Esophagus mucosa (tissue), 1 donor: Measurements from ENCODE around the gene IL34. TPM values are rescaled to one million over a fixed set of nuclear protein-coding genes. Genes with fewer than 3 reads are reported as not detected.
A peak's percentile ranks its signal among the peaks of the same experiment; 100 is the strongest.

Source experiments
- ATAC-seq: fragments of 200-7000 bp; cut with Tn5 transposase; one replicate; pipeline ENCODE4 v1.9.1; 2020
- total RNA-seq: library from RNA; stranded (reverse); gene quantifications from one replicate; pipeline ENCODE4 v1.2.4, GENCODE V29; 2023
- donor health status: DM: yes; HTN: yes; CAD: no.

IL34 gene
- total RNA-seq, 1 donor from 2014 or later = 7.9 TPM

- peak; percentile 62 for ATAC-seq
Measured at GRCh38 chr16:70689035-70689969, 42.9 kb downstream of the IL34 start.

GRCh38 chr16:70689970-70690891, 43.9 kb downstream of the IL34 start:
- no peak for ATAC-seq

- ATAC-seq = no peak
Measured at GRCh38 chr16:70691223-70692129, 45.1 kb downstream of the IL34 start.

- no peak for ATAC-seq
Measured at GRCh38 chr16:70692130-70692872, 45.9 kb downstream of the IL34 start.

GRCh38 chr16:70692873-70693671, 46.7 kb downstream of the IL34 start:
- ATAC-seq = no peak

- ATAC-seq = peak; percentile 35
Measured at GRCh38 chr16:70694088-70694867, 47.9 kb downstream of the IL34 start.

- ATAC-seq = no peak
Measured at GRCh38 chr16:70694868-70695218, 48.5 kb downstream of the IL34 start.

GRCh38 chr16:70695331-70696070, 49.1 kb downstream of the IL34 start:
- no peak for ATAC-seq

GRCh38 chr16:70696355-70696754, 50.0 kb downstream of the IL34 start:
- no peak for ATAC-seq

- peak; percentile 84 for ATAC-seq
Measured at GRCh38 chr16:70696952-70697593, 50.7 kb downstream of the IL34 start.

- ATAC-seq = no peak
Measured at GRCh38 chr16:70697594-70698170, 51.3 kb downstream of the IL34 start.

GRCh38 chr16:70698901-70699300, 52.5 kb downstream of the IL34 start:
- ATAC-seq = no peak

GRCh38 chr16:70699696-70700095, 53.3 kb downstream of the IL34 start:
- ATAC-seq = peak; percentile 15

- ATAC-seq = peak; percentile 51
Measured at GRCh38 chr16:70700101-70701020, 54.0 kb downstream of the IL34 start.

- no peak for ATAC-seq
Measured at GRCh38 chr16:70701036-70701435, 54.7 kb downstream of the IL34 start.

GRCh38 chr16:70701596-70701995, 55.2 kb downstream of the IL34 start:
- ATAC-seq = no peak

GRCh38 chr16:70701998-70702397, 55.6 kb downstream of the IL34 start:
- no peak for ATAC-seq
